Loucy (cell line): ENCODE results near the gene MAN1A2.

ENCODE experiments used
- CTCF ChIP-seq: fragments of 200-600 bp; sonication (generic); conservative IDR thresholded peaks from 2 replicates; pipeline ENCODE4 v1.5.1; 2014; ENCODE audit warnings: mild to moderate bottlenecking, antibody characterized with exemption, low read length
- EZH2phosphoT487 ChIP-seq: fragments of 200-600 bp; IDR thresholded peaks from 2 replicates; pipeline ENCODE4 v1.6.1; 2018; ENCODE audit warnings: antibody characterized with exemption, mild to moderate bottlenecking, moderate library complexity, borderline replicate concordance

GRCh38 chr1:117341123-117341522, 26.1 kb upstream of the MAN1A2 start:
- TF ChIP-seq CTCF (no peak), EZH2phosphoT487 (no peak)
